ENCODE data around the gene CTSH.
"Not testable (repeated sequence)": the region's sequence is repeated elsewhere in the genome, so short reads cannot be mapped to it uniquely, and the experiment has no call there.

The CTSH gene

DNA sequence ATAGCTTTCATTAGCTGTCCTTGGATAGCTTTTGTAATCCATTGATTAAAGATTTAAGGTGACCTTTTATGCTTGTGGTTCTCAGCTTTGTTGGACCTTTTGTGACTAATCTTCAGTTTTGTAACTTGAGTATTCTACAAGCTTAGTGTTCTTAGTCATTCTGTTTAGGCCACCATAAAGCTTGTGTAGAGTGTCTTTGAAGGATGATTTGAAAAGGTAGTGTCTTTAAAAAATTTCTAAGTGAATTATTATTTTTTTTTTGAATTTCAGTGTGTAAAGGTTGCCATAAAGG, 64.7 kb downstream of the CTSH start:
- FAIRE-seq = no peak

- FAIRE-seq = no peak
These were observed 65.2 kb downstream of the CTSH start for GRCh38 chr15:78879517-78880241.

GRCh38 chr15:78878356-78878755, 66.5 kb downstream of the CTSH start:
- no peak for FAIRE-seq

- not testable (repeated sequence) for FAIRE-seq
These were observed 67.9 kb downstream of the CTSH start for GRCh38 chr15:78876954-78877353.

DNA sequence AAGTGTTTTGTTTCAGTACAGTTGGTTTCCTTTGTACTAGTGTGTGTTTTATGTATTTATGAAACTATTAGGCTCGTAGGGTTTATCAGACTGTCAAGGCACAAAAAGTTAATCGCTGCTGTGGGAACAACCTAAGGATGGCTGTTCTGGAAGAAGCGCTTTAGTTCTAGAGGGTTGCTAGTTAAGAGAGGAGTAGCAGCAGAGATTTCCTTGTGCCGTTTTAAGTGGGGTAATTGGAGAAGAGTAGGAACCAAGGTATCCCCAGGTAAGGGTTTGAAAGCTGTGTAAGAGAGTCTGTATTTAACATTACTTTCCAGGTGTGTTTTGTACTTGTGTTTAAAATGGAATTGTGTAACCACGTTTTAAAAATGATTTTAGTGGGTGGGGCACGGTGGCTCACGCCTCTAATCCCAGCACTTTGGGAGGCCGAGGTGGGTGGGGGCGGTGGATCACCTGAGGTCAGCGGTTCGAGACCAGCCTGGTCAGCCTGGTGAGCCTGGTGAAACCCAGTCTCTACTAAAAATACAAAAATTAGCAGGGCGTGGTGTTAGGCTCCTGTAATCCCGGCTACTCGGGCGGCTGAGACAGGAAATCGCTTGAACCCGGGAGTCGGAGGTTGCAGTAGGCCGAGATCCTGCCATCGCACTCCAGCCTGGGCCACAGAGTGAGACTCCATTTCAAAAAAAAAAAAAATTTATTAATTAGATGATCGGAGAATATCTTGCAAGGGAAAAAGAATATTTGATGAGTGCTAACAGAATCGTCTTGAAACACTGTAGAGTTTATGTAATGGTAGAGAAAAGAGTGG, 69.5 kb downstream of the CTSH start:
- no peak for FAIRE-seq

- no peak for FAIRE-seq
These were observed 70.8 kb downstream of the CTSH start for GRCh38 chr15:78873793-78874765.

DNA sequence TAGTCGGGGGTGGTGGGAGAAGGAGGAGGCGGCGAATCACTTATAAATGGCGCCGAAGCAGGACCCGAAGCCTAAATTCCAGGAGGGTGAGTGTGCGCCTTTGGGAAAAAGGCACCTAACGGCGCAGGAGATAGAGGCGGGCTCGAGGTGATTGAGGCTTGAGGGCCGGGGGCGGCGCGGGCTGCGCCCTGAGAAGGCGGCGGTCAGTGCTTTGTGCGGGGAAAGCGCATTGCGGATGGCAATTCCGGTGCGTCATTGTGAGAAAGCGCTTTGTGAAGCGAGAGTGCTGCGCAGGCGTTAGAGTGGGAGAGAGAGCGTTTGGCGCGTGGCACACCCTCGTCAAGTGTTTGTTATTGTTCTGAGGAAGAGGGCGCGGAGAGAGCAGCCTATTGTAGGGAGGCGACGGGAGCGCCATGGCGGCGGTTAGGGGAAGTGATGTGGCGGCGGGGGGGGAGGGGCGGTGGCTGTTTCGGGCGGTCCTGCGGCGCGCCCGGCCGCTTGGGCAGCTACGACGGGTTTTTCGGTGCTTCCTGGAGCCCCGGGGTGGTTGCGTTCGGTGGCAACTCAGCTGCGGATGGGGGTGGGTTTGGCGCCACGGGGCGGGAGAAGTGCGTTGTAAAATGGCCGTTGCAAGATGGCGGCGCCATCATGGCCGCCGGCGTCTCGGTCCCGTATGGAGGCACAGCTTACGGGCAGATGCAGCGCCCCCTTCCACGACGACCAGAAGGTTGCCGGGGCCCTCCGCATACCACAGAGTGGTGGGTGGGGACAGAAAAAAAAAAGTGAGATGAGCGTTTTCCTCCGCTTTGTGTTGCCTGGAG, 71.7 kb downstream of the CTSH start:
- FAIRE-seq = no peak

GRCh38 chr15:78872155-78872971, 72.5 kb downstream of the CTSH start, which contains the start of gene MORF4L1:
Gene MORF4L1, plus strand, starts transcription at chr15:78872890. Its CDS starts 128 bp downstream, at chr15:78873018.
- FAIRE-seq = no peak

DNA sequence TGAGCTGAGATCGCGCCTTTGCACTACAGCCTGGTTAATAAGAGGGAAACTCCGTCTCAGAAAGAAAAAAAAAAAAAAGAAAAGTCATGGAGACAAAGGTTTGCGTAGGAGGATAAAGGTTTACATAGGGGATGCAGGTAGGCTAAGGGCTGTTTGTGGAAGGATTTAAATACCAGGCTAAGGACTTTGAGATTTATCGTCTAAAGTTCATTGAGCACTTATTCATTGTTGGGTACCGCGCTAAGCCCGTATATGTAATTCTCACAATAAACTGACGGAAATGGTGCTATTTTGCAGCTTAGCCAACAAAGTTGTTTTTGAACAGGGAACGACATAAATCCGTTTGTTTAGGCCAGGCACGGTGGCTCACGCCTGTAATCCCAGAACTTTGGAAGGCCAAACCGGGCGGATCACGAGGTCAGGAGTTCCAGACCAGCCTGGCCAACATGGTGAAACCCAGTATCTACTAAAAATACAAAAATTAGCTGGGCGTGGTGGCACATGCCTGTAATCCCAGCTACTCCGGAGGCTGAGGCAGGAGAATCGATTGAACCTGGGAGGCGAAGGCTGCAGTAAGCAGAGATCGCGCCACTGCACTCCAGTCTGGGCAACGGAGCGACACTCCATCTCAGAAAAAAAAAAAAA, 73.2 kb downstream of the CTSH start:
- FAIRE-seq = not testable (repeated sequence)
